HepG2 (cell line): ENCODE data around the gene NDRG3. TPM values are rescaled to one million over a fixed set of nuclear protein-coding genes. Genes with fewer than 3 reads are reported as not detected.

ENCODE experiments used
- AGO2 ChIP-seq: fragments of 200-400 bp; formaldehyde crosslinking; optimal IDR thresholded peaks from 2 replicates; pipeline ENCODE3; 2017; ENCODE audit warnings: mild to moderate bottlenecking, low read depth, low read length, moderate library complexity
- CEBPG ChIP-seq: IDR thresholded peaks from 2 replicates; pipeline ENCODE4 v1.6.1; 2016
- DNMT1 ChIP-seq: sonication (generic); formaldehyde crosslinking; IDR thresholded peaks from 2 replicates; pipeline ENCODE4 v1.5.1; 2020; ENCODE audit warnings: mild to moderate bottlenecking, missing genetic modification reagents
- ERF ChIP-seq: IDR thresholded peaks from 2 replicates; pipeline ENCODE4 v1.6.1; 2018; ENCODE audit warnings: missing biosample characterization, missing genetic modification reagents
- FOSL1 ChIP-seq: sonication (generic); formaldehyde crosslinking; IDR thresholded peaks from 2 replicates; pipeline ENCODE4 v1.9.0; 2021; ENCODE audit warnings: missing genetic modification reagents, borderline replicate concordance
- GATAD2A ChIP-seq: IDR thresholded peaks from 2 replicates; pipeline ENCODE4 v1.6.1; 2016
- KDM4B ChIP-seq: sonication (generic); formaldehyde crosslinking; IDR thresholded peaks from 2 replicates; pipeline ENCODE4 v1.4.0; 2020; ENCODE audit warnings: missing genetic modification reagents
- NKX3-1 ChIP-seq: sonication (generic); formaldehyde crosslinking; IDR thresholded peaks from 2 replicates; pipeline ENCODE4 v1.5.0; 2020; ENCODE audit warnings: missing genetic modification reagents
- POLR2AphosphoS2 ChIP-seq: IDR thresholded peaks from 2 replicates; pipeline ENCODE4 v1.6.1; 2011; ENCODE audit warnings: low read depth, low read length, improper control_type of control experiment
- RBM22 ChIP-seq: fragments of 200-400 bp; formaldehyde crosslinking; optimal IDR thresholded peaks from 2 replicates; pipeline ENCODE3; 2017; ENCODE audit warnings: mild to moderate bottlenecking, low read length, moderate library complexity
- REXO4 ChIP-seq: sonication (generic); formaldehyde crosslinking; IDR thresholded peaks from 2 replicates; pipeline ENCODE4 v1.8.0; 2022; ENCODE audit warnings: missing genetic modification reagents, mild to moderate bottlenecking, borderline replicate concordance
- SP4 ChIP-seq: sonication (generic); formaldehyde crosslinking; IDR thresholded peaks from 2 replicates; pipeline ENCODE4 v1.8.1; 2023; ENCODE audit warnings: mild to moderate bottlenecking, missing genetic modification reagents
- SRSF9 ChIP-seq: fragments of 200-400 bp; formaldehyde crosslinking; IDR thresholded peaks from 2 replicates; pipeline ENCODE4 v1.6.1; 2018; ENCODE audit warnings: borderline replicate concordance, mild to moderate bottlenecking, low read depth, low read length; ENCODE audit not compliant: insufficient read depth, poor library complexity, severe bottlenecking
- TCF12 ChIP-seq, 2 experiments: fragments of 450-650 bp in 1 of 2; sonication (generic) in 1 of 2; formaldehyde crosslinking in 1 of 2; IDR thresholded peaks; 2 replicates each; pipeline versions ENCODE4 v1.6.1 to v1.8.0; 2017 to 2022; ENCODE audit warnings: antibody characterized with exemption in 1 of 2, mild to moderate bottlenecking in 1 of 2, missing genetic modification reagents in 1 of 2, moderate library complexity in 1 of 2
- ZBTB3 ChIP-seq: sonication (generic); formaldehyde crosslinking; IDR thresholded peaks from 2 replicates; pipeline ENCODE4 v1.4.0; 2020; ENCODE audit warnings: low read depth, mild to moderate bottlenecking, moderate library complexity, missing genetic modification reagents, borderline replicate concordance
- ZFP41 ChIP-seq: sonication (generic); formaldehyde crosslinking; IDR thresholded peaks from 2 replicates; pipeline ENCODE4 v1.4.0; 2020; ENCODE audit warnings: mild to moderate bottlenecking, missing genetic modification reagents, borderline replicate concordance
- ZNF253 ChIP-seq: sonication (generic); formaldehyde crosslinking; IDR thresholded peaks from 2 replicates; pipeline ENCODE4 v1.8.0; 2022; ENCODE audit warnings: mild to moderate bottlenecking, missing genetic modification reagents, borderline replicate concordance
- ZNF570 ChIP-seq: sonication (generic); formaldehyde crosslinking; IDR thresholded peaks from 2 replicates; pipeline ENCODE4 v1.4.0; 2020; ENCODE audit warnings: mild to moderate bottlenecking, missing genetic modification reagents, borderline replicate concordance
- ZNF598 ChIP-seq: sonication (generic); formaldehyde crosslinking; IDR thresholded peaks from 2 replicates; pipeline ENCODE4 v1.5.1; 2020; ENCODE audit warnings: mild to moderate bottlenecking, missing genetic modification reagents, borderline replicate concordance
- ZNF670 ChIP-seq: sonication (generic); formaldehyde crosslinking; IDR thresholded peaks from 2 replicates; pipeline ENCODE4 v1.8.0; 2022; ENCODE audit warnings: mild to moderate bottlenecking, missing genetic modification reagents, borderline replicate concordance
- ZSCAN22 ChIP-seq: sonication (generic); formaldehyde crosslinking; IDR thresholded peaks from 2 replicates; pipeline ENCODE4 v1.4.0; 2020; ENCODE audit warnings: mild to moderate bottlenecking, missing genetic modification reagents
- polyA plus RNA-seq, 8 experiments: library from polyadenylated mRNA; depleted of rRNA in 3 of 8; stranded (reverse) in 7 of 8; unstranded in 1 of 8; fragments of >200 nt; fragmentation: Illumina TruSeq in 4 of 8; extraction: Trizol in 4 of 8; gene quantifications; 2 replicates each; pipeline versions ENCODE4 v1.2.1 to v1.2.3, GENCODE V29; 2011 to 2016; ENCODE audit warnings: low read depth in 4 of 8, missing spikeins in 1 of 8, mixed read lengths in 1 of 8; ENCODE audit not compliant: insufficient read depth in 1 of 8
- total RNA-seq, 5 experiments: library from RNA; depleted of rRNA; stranded (reverse); fragments of >200 nt; fragmentation: Illumina TruSeq; extraction: Trizol; gene quantifications; 2 replicates each; pipeline ENCODE4 v1.2.3, GENCODE V29; 2016; ENCODE audit warnings: low read depth in 1 of 5
- TF ChIP-seq, protein P1 (sequence below): sonication (generic); formaldehyde crosslinking; IDR thresholded peaks from 2 replicates; pipeline ENCODE4 v1.8.0; 2022; ENCODE audit warnings: missing genetic modification reagents, low read depth, mild to moderate bottlenecking, borderline replicate concordance
- TF ChIP-seq, protein P2 (sequence below): sonication (generic); formaldehyde crosslinking; IDR thresholded peaks from 2 replicates; pipeline ENCODE4 v1.8.0; 2022; ENCODE audit warnings: missing genetic modification reagents, mild to moderate bottlenecking, inconsistent platforms, borderline replicate concordance
- TF ChIP-seq, protein P3 (sequence below): sonication (generic); formaldehyde crosslinking; IDR thresholded peaks from 2 replicates; pipeline ENCODE4 v1.8.0; 2022; ENCODE audit warnings: low read depth, missing genetic modification reagents
- TF ChIP-seq, protein P4 (sequence below): sonication (generic); formaldehyde crosslinking; IDR thresholded peaks from 2 replicates; pipeline ENCODE4 v1.4.0; 2020; ENCODE audit warnings: mild to moderate bottlenecking, missing genetic modification reagents

Gene NDRG3
- total and polyA plus RNA-seq, 2 of the 13 experiments (the other 11 are each of a cell fraction or from before 2014, with no cell fraction given): 36.0 to 40.5 TPM

DNA sequence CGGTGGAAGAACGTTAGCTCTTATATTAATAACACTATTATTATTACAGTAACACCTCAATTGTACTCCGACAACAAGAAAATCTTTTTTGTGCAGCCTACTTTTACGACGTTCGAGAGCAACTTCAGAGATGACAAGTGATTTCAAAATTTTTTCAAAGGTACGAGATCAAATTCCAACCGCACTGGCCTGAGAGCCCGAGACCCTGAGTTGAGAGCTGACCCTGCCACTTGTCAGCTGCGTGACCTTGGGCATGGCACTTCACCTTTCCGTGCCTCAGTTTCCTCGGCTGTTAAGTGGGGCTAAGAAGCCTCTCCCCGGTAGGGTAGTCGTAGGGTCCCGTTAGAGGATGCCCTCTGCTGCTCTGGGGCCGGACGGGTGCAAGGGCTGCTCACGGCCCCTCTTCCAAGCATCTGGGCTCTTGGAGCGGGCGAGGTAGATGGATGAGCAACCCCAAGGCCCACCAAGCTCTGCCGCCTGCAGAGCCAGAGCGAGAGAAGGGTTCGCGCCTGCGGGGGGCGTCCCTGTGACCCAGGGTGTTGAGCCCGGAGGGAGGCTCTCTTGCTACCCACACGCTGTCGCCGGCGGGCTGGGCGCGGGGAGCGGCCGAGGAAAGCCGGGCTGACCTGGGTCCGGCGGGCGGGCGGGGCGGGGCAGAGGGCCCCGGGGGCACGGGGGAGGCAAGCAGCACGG is 510 bp downstream of the NDRG3 start (continued):
- TF ChIP-seq, protein P1, sequence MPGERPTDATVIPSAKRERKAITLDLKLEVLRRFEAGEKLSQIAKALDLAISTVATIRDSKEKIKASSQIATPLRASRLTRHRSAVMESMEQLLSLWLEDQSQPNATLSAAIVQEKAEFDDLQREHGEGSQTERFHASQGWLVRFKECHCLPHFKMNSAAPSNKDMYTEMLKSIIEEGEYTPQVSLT (CRISPR knock-in tag): no peak
- TF ChIP-seq, protein P2, sequence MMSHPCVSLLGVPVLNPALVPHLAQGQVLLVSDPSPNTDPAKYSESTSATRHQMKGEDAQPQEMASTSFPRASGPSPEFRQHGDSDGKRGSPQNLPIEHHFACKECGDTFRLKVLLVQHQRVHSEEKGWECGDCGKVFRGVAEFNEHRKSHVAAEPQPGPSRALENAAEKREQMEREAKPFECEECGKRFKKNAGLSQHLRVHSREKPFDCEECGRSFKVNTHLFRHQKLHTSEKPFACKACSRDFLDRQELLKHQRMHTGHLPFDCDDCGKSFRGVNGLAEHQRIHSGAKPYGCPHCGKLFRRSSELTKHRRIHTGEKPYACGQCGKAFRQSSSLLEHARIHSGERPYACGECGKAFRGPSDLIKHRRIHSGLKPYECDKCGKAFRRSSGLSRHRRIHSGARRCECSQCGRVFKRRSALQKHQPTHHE (CRISPR knock-in tag): no peak
- TF ChIP-seq, protein P3, sequence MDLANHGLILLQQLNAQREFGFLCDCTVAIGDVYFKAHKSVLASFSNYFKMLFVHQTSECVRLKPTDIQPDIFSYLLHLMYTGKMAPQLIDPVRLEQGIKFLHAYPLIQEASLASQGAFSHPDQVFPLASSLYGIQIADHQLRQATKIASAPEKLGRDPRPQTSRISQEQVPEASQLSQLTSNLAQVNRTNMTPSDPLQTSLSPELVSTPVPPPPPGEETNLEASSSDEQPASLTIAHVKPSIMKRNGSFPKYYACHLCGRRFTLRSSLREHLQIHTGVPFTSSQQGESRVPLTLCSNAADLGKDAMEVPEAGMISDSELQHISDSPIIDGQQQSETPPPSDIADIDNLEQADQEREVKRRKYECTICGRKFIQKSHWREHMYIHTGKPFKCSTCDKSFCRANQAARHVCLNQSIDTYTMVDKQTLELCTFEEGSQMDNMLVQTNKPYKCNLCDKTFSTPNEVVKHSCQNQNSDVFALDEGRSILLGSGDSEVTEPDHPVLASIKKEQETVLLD (CRISPR knock-in tag): peak; percentile 64; the same call in 1 of the 2 replicates
- no peak for TF ChIP-seq SRSF9
- TF ChIP-seq TCF12 (IDR thresholded peaks at IDR 0.05): no peak
- TF ChIP-seq TCF12 (CRISPR knock-in tag; IDR thresholded peaks at IDR 0.05): no peak
- no peak for TF ChIP-seq DNMT1 (CRISPR knock-in tag)
- TF ChIP-seq FOSL1: no peak
- no peak for TF ChIP-seq RBM22
- peak; percentile 88; the same call in 1 of the 2 replicates for TF ChIP-seq ZNF598 (CRISPR knock-in tag)
- TF ChIP-seq REXO4: no peak
- 0 out of 2 replicates have a peak, but pooled peaks have one; percentile 66 for TF ChIP-seq ZNF670 (CRISPR knock-in tag)
- no peak for TF ChIP-seq CEBPG (CRISPR knock-in tag)
- TF ChIP-seq KDM4B: no peak
- TF ChIP-seq GATAD2A: no peak
- peak; percentile 32; the same call in 1 of the 2 replicates for TF ChIP-seq ZBTB3 (CRISPR knock-in tag)
- TF ChIP-seq, protein P4, sequence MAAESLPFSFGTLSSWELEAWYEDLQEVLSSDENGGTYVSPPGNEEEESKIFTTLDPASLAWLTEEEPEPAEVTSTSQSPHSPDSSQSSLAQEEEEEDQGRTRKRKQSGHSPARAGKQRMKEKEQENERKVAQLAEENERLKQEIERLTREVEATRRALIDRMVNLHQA: no peak
- TF ChIP-seq ERF: no peak; the same call in 1 of the 2 replicates
- no peak for TF ChIP-seq ZNF253 (CRISPR knock-in tag)
- TF ChIP-seq AGO2: peak; percentile 50
- no peak for TF ChIP-seq ZFP41
- peak; percentile 80; the same call in 1 of the 2 replicates for TF ChIP-seq NKX3-1 (CRISPR knock-in tag)
- TF ChIP-seq SP4 (CRISPR knock-in tag): peak; percentile 44; the same call in 1 of the 2 replicates
- no peak for TF ChIP-seq ZSCAN22
- TF ChIP-seq ZNF570: 0 out of 2 replicates have a peak, but pooled peaks have one; percentile 57
- TF ChIP-seq POLR2AphosphoS2: no peak
